Tibial nerve (tissue), 4 donors: ENCODE measurements around the gene MLYCD.

Experiments used
- EP300 ChIP-seq, 2 donors: sonication (generic); formaldehyde crosslinking; IDR thresholded peaks; one replicate each; pipeline ENCODE4 v1.6.1; 2017; ENCODE audit warnings: antibody characterized with exemption in 2 of 2, mild to moderate bottlenecking in 1 of 2
- POLR2A ChIP-seq, 2 donors: fragments of 450-650 bp; IDR thresholded peaks; one replicate each; pipeline ENCODE4 v1.6.1; 2017; ENCODE audit warnings: antibody characterized with exemption in 2 of 2, mild to moderate bottlenecking in 2 of 2, moderate library complexity in 2 of 2
- TF ChIP-seq, protein P1 (sequence below), 5 experiments: fragments of 200-600 bp in 3 of 5; fragments of 450-650 bp in 2 of 5; sonication (generic) in 3 of 5; IDR thresholded peaks; one replicate each; pipeline ENCODE4 v1.5.1; 2016 to 2019; ENCODE audit warnings: antibody characterized with exemption in 5 of 5, mild to moderate bottlenecking in 3 of 5, moderate library complexity in 2 of 5

DNA sequence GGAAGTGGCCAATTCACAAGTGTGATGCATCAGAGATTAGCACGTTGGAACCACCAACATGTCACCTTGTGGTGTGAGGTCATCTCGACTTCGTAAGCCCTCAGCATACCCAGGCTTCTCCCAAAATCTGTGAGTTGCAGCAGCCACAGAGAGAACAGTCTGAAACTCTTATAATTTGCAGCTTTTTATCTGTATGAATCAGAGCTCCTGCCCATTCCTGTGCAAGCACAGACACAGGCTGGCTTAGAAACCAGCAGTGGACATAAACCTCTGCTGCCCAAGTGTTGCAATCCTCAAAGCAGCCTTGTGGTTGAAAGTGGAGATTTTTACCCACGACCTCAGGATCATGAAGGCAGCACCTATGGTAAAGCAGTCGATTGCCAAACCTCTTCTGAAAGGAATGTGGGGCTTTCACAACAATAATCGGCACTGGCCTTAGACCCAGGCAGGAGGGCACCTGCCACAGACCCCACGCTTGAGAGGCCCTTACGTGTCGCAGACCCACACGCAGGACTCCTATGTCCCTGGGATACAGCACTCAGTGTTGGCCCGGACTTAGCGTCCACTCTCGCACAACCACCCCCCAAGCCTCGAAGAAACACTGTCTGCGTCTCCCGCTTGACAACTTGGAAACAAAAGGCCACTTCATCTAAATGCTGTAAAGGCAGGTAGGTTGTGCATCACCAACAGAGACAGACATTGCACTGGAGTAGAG, 29.6 kb downstream of the MLYCD start:
- TF ChIP-seq, protein P1, sequence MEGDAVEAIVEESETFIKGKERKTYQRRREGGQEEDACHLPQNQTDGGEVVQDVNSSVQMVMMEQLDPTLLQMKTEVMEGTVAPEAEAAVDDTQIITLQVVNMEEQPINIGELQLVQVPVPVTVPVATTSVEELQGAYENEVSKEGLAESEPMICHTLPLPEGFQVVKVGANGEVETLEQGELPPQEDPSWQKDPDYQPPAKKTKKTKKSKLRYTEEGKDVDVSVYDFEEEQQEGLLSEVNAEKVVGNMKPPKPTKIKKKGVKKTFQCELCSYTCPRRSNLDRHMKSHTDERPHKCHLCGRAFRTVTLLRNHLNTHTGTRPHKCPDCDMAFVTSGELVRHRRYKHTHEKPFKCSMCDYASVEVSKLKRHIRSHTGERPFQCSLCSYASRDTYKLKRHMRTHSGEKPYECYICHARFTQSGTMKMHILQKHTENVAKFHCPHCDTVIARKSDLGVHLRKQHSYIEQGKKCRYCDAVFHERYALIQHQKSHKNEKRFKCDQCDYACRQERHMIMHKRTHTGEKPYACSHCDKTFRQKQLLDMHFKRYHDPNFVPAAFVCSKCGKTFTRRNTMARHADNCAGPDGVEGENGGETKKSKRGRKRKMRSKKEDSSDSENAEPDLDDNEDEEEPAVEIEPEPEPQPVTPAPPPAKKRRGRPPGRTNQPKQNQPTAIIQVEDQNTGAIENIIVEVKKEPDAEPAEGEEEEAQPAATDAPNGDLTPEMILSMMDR (IDR thresholded peaks at IDR 0.05): no peak
- TF ChIP-seq POLR2A (IDR thresholded peaks at IDR 0.05): no peak
- TF ChIP-seq EP300 (IDR thresholded peaks at IDR 0.05): no peak
